Measurements from ENCODE around the gene WDFY3.

The WDFY3 gene

DNA sequence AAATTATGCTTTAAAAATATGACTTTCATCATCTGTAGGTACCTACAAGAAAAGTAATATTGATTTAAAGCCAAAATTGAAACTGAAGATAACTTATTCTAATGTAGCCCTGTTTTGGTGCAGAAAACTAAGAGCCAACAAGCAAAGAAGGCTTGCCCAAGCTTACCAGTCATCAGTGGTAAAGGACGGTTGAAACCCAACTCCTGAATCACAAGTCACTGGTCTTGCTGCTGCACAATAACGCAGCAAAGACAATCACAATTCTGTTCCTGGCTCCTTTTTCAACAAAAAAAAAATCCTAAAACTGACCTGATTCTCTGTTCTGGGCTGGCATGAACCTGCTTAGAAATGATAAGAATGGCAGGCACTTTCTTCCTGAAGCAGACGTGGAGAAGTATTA, 34.5 kb downstream of the WDFY3 start:
- H3K36me3 ChIP-seq (replicated peaks; ENCODE audit: low read depth, low read length), result no peaks in the 10 kb centered on the region
- no peaks in the 10 kb centered on the region for H3K27me3 ChIP-seq (ENCODE audit: low read depth, low read length)
- peaks cover 10% of the 10 kb centered on the region for H3K4me1 ChIP-seq (ENCODE audit: low read length)
- H3K4me3 ChIP-seq (ENCODE audit: low read length), result no peak overlapping the region
- H2AFZ ChIP-seq (ENCODE audit: low read depth, low read length), result no peak overlapping the region
- no peak overlapping the region for H3K9ac ChIP-seq (ENCODE audit: low read length)
- H3K79me2 ChIP-seq (ENCODE audit: low read length), result no peaks in the 10 kb centered on the region
- no peak for TF ChIP-seq EZH2phosphoT487 (IDR thresholded peaks at IDR 0.05; ENCODE audit: low read depth)
- TF ChIP-seq, protein P1, sequence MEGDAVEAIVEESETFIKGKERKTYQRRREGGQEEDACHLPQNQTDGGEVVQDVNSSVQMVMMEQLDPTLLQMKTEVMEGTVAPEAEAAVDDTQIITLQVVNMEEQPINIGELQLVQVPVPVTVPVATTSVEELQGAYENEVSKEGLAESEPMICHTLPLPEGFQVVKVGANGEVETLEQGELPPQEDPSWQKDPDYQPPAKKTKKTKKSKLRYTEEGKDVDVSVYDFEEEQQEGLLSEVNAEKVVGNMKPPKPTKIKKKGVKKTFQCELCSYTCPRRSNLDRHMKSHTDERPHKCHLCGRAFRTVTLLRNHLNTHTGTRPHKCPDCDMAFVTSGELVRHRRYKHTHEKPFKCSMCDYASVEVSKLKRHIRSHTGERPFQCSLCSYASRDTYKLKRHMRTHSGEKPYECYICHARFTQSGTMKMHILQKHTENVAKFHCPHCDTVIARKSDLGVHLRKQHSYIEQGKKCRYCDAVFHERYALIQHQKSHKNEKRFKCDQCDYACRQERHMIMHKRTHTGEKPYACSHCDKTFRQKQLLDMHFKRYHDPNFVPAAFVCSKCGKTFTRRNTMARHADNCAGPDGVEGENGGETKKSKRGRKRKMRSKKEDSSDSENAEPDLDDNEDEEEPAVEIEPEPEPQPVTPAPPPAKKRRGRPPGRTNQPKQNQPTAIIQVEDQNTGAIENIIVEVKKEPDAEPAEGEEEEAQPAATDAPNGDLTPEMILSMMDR (IDR thresholded peaks at IDR 0.05; ENCODE audit: low read depth, low read length), result no peak
- no peaks in the 10 kb centered on the region for H4K20me1 ChIP-seq (ENCODE audit: insufficient read depth, low read length)
- H3K27ac ChIP-seq (ENCODE audit: low read length), result no peak overlapping the region
- H3K9me3 ChIP-seq (ENCODE audit: insufficient read depth, low read length), result no peaks in the 10 kb centered on the region
- H3K4me2 ChIP-seq (ENCODE audit: low read length), result no peak overlapping the region

DNA sequence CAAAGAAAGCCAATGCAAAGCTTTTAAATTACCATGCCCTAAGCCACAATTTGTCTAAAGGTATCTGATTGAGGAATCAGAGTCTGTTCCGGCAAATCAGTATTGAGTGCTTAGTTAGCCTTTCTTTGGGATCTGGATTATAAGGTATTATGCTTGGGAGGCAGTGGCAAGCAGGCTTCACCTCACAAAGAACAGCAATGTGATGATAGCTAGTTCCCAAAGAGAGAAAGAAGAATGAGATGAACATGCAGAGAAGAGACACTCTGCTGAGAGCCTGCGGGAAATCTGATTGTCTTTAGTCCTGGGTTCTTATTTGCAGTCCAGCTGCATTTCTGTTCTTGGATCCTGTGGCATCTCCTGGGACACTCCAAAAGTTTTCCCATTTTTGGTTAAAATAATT, 35.2 kb downstream of the WDFY3 start:
- no peak overlapping the region for H3K27ac ChIP-seq (ENCODE audit: low read length)
- no peaks in the 10 kb centered on the region for H3K27me3 ChIP-seq (ENCODE audit: low read depth, low read length)
- H3K4me2 ChIP-seq (ENCODE audit: low read length), result no peak overlapping the region
- no peak overlapping the region for H2AFZ ChIP-seq (ENCODE audit: low read depth, low read length)
- no peaks in the 10 kb centered on the region for H3K9me3 ChIP-seq (ENCODE audit: insufficient read depth, low read length)
- peaks cover 10% of the 10 kb centered on the region for H3K4me1 ChIP-seq (ENCODE audit: low read length)
- H3K4me3 ChIP-seq (ENCODE audit: low read length), result no peak overlapping the region
- H3K9ac ChIP-seq (ENCODE audit: low read length), result no peak overlapping the region
- no peaks in the 10 kb centered on the region for H3K79me2 ChIP-seq (ENCODE audit: low read length)
- H4K20me1 ChIP-seq (ENCODE audit: insufficient read depth, low read length), result no peaks in the 10 kb centered on the region
- H3K36me3 ChIP-seq (replicated peaks; ENCODE audit: low read depth, low read length), result no peaks in the 10 kb centered on the region
- TF ChIP-seq, protein P1 (IDR thresholded peaks at IDR 0.05; ENCODE audit: low read depth, low read length), result no peak
- TF ChIP-seq EZH2phosphoT487 (IDR thresholded peaks at IDR 0.05; ENCODE audit: low read depth), result no peak

DNA sequence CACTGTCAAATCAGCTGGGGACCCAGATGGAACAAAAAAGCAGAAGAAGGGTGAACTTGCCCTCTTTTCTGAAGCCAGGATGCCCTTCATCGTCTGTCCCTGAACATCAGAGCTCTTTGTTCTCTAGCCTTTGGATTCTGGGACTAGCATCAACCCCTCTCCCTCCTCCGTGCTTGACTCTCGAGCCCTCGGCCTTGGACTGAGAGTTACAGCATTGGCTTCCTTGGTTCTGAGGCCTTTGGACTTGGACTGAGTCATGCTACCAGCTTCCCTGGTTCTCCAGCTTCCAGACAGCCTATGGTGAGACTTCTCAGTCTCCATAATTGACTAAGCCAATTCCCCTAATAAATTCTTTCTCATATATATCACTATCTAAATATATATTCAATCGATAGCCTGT, 38.4 kb downstream of the WDFY3 start:
- H3K4me3 ChIP-seq (ENCODE audit: low read length), result no peak overlapping the region
- H3K4me1 ChIP-seq (ENCODE audit: low read length), result peaks cover 10% of the 10 kb centered on the region
- H3K36me3 ChIP-seq (replicated peaks; ENCODE audit: low read depth, low read length), result no peaks in the 10 kb centered on the region
- H4K20me1 ChIP-seq (ENCODE audit: insufficient read depth, low read length), result no peaks in the 10 kb centered on the region
- H3K79me2 ChIP-seq (ENCODE audit: low read length), result no peaks in the 10 kb centered on the region
- no peak overlapping the region for H3K27ac ChIP-seq (ENCODE audit: low read length)
- TF ChIP-seq, protein P1 (IDR thresholded peaks at IDR 0.05; ENCODE audit: low read depth, low read length), result no peak
- no peak for TF ChIP-seq EZH2phosphoT487 (IDR thresholded peaks at IDR 0.05; ENCODE audit: low read depth)
- H3K4me2 ChIP-seq (ENCODE audit: low read length), result no peak overlapping the region
- no peaks in the 10 kb centered on the region for H3K27me3 ChIP-seq (ENCODE audit: low read depth, low read length)
- no peak overlapping the region for H3K9ac ChIP-seq (ENCODE audit: low read length)
- H2AFZ ChIP-seq (ENCODE audit: low read depth, low read length), result no peak overlapping the region
- H3K9me3 ChIP-seq (ENCODE audit: insufficient read depth, low read length), result no peaks in the 10 kb centered on the region

DNA sequence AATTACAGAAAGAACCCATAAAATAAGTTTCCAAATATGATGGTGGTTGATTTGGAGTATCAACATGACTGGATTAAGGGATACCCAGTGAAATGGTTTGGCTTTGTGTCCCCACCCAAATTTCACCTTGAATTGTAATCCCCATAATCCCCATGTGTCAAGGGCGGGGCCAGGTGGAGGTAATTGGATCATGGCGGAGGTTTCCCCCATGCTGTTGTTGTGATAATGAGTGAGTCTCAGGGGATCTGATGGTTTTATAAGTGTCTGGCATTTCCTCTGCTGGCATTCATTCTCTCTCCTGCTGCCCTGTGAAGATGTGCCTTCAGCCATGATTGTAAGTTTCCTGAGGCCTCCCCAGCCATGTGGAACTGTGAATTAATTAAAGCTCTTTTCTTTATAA, 39.1 kb downstream of the WDFY3 start:
- Histone ChIP-seq H3K9ac (ENCODE audit: low read length) (no peak overlapping the region), H3K36me3 (replicated peaks; ENCODE audit: low read depth, low read length) (no peaks in the 10 kb centered on the region), H3K79me2 (ENCODE audit: low read length) (no peaks in the 10 kb centered on the region), H3K4me1 (ENCODE audit: low read length) (peaks cover 4% of the 10 kb centered on the region), H3K27me3 (ENCODE audit: low read depth, low read length) (no peaks in the 10 kb centered on the region), H3K4me3 (ENCODE audit: low read length) (no peak overlapping the region), H3K4me2 (ENCODE audit: low read length) (no peak overlapping the region), H4K20me1 (ENCODE audit: insufficient read depth, low read length) (no peaks in the 10 kb centered on the region), H3K27ac (ENCODE audit: low read length) (no peak overlapping the region), H2AFZ (ENCODE audit: low read depth, low read length) (no peak overlapping the region), H3K9me3 (ENCODE audit: insufficient read depth, low read length) (no peaks in the 10 kb centered on the region)
- no peak for TF ChIP-seq EZH2phosphoT487 (IDR thresholded peaks at IDR 0.05; ENCODE audit: low read depth)
- TF ChIP-seq, protein P1 (IDR thresholded peaks at IDR 0.05; ENCODE audit: low read depth, low read length), result no peak

All from OCI-LY3 (cell line).